ENCODE results near the gene MAP4K4.

DNA sequence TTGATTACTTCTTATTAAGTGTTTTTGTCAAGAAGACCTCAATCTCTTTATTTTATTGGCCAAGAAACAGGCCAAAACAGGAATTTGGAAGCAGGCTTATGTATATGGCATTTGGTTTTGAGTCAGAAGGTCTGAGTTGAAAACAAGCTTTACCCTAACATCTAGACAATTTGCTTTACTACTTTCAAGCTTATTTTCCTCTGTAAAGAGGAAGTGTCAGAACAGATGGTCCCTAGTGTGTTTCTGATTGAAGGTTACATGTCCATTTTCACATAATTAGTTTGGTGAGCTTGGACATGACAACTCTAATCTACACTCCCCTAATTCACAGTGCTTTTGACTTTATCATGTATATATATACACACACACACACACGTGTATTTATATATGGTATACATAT, 19.8 kb upstream of the MAP4K4 start:
- TF ChIP-seq, protein P1, sequence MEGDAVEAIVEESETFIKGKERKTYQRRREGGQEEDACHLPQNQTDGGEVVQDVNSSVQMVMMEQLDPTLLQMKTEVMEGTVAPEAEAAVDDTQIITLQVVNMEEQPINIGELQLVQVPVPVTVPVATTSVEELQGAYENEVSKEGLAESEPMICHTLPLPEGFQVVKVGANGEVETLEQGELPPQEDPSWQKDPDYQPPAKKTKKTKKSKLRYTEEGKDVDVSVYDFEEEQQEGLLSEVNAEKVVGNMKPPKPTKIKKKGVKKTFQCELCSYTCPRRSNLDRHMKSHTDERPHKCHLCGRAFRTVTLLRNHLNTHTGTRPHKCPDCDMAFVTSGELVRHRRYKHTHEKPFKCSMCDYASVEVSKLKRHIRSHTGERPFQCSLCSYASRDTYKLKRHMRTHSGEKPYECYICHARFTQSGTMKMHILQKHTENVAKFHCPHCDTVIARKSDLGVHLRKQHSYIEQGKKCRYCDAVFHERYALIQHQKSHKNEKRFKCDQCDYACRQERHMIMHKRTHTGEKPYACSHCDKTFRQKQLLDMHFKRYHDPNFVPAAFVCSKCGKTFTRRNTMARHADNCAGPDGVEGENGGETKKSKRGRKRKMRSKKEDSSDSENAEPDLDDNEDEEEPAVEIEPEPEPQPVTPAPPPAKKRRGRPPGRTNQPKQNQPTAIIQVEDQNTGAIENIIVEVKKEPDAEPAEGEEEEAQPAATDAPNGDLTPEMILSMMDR (IDR thresholded peaks at IDR 0.05; ENCODE audit: poor library complexity), result no peak
- no peak for TF ChIP-seq EZH2 (IDR thresholded peaks at IDR 0.05; ENCODE audit: borderline replicate concordance)
